ENCODE results near the gene ZNF213.

Gene ZNF213, protein sequence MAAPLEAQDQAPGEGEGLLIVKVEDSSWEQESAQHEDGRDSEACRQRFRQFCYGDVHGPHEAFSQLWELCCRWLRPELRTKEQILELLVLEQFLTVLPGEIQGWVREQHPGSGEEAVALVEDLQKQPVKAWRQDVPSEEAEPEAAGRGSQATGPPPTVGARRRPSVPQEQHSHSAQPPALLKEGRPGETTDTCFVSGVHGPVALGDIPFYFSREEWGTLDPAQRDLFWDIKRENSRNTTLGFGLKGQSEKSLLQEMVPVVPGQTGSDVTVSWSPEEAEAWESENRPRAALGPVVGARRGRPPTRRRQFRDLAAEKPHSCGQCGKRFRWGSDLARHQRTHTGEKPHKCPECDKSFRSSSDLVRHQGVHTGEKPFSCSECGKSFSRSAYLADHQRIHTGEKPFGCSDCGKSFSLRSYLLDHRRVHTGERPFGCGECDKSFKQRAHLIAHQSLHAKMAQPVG

DNA sequence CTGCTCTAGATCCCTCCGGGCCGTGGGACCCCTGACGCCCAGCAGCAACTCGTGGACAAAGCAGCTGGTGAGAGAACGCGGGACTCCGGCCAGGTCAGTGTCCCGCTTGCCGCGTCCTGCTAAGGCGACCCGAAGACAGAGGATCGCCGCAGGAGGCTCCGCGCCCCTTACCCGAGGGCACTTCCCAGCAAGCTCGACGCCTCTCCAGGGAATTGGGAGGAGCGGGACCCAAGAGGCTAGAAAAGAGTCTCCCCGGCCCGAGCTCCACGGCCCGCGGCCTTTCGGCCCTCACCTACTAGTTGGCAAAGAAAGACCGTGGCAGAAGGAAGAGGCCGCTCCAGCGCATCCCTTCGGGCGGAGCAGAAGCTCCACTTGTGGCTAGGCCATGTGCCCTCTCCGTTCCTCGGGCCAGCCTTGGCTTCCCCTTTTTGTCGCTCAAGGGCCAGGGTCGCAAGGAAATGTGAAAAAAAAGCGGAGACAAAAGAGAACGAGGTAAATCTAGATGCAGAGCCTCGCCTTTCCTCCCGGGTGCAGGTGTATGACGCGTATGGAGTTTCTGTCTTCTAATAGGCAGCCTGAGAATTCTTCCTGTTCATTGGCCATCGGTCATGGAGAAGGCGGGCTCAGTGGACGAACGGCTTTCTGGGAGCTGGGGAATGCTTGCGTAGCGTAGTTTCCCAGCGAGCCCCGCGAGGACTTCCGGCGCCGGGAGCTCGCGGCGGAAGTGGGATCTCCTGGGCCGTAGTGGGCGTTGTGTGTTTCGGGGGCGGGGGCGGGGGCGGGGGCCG, at the start of gene ZNF213:
TSS of gene ZNF213 (plus strand) at position 692 of the 788 bp plus-strand sequence. CDS start 2,252 bp downstream, outside the sequence.
- peak; percentile 94 for DNase-seq (ENCODE audit: extremely low spot score)
- ChIA-PET POLR2A (interaction anchor here (0.6 to 1.2 kb wide), 5 partner anchors 9 to 111 kb away, joined by 3 to 4 read pairs (median 3); no protein-coding TSS in a partner anchor), CTCF (interaction anchor here (0.9 to 14.2 kb wide), 8 partner anchors 9 to 104 kb away, joined by 3 to 246 read pairs (median 65); partner anchors contain the start of gene ZSCAN10)
- TF ChIP-seq, protein P1, sequence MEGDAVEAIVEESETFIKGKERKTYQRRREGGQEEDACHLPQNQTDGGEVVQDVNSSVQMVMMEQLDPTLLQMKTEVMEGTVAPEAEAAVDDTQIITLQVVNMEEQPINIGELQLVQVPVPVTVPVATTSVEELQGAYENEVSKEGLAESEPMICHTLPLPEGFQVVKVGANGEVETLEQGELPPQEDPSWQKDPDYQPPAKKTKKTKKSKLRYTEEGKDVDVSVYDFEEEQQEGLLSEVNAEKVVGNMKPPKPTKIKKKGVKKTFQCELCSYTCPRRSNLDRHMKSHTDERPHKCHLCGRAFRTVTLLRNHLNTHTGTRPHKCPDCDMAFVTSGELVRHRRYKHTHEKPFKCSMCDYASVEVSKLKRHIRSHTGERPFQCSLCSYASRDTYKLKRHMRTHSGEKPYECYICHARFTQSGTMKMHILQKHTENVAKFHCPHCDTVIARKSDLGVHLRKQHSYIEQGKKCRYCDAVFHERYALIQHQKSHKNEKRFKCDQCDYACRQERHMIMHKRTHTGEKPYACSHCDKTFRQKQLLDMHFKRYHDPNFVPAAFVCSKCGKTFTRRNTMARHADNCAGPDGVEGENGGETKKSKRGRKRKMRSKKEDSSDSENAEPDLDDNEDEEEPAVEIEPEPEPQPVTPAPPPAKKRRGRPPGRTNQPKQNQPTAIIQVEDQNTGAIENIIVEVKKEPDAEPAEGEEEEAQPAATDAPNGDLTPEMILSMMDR (IDR thresholded peaks at IDR 0.05; ENCODE audit: control extremely low read depth, extremely low read depth, low read depth, missing control alignments) = no peak

DNA sequence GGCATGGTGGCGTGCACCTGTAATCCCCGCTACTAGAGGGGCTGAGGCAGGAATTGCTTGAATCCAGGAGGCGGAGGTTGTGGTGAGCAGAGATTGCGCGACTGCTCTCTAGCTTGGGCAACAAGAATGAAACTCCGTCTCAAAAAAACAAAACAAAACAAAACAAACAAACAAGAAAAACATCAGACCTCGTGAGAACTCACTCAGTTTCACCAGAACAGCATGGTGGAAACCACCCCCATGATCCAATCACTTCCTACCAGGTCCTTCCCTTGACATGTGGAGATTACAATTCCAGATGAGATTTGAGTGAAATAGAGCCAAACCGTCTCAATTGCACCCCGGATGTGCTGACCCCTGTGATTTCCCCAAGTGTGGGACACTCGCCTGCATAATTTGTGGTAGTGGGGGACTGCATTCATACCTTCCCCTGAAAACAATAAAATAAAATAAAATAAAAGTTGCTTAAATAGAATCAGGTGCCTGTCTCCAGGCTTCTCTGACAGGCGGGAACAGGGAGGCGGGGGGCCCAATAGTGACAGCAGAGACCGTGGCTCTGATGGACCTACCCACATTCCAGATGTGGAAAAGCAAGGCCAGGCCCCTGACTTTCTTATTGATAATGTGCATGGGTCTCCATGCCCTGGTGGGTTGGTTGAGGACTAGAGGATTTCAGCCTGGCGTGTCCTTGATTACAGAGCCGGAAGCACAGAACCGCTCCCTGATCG, 48.8 kb upstream of the ZNF213 start:
- ChIA-PET POLR2A (no interaction called here), CTCF (interaction anchor here (1.6 to 3.5 kb wide), 2 partner anchors 11 to 43 kb away, joined by 4 to 31 read pairs; partner anchors contain the start of gene ZSCAN10)
- TF ChIP-seq, protein P1 (IDR thresholded peaks at IDR 0.05; ENCODE audit: control extremely low read depth, extremely low read depth, low read depth, missing control alignments) = no peak
- DNase-seq (ENCODE audit: extremely low spot score) = no peak

DNA sequence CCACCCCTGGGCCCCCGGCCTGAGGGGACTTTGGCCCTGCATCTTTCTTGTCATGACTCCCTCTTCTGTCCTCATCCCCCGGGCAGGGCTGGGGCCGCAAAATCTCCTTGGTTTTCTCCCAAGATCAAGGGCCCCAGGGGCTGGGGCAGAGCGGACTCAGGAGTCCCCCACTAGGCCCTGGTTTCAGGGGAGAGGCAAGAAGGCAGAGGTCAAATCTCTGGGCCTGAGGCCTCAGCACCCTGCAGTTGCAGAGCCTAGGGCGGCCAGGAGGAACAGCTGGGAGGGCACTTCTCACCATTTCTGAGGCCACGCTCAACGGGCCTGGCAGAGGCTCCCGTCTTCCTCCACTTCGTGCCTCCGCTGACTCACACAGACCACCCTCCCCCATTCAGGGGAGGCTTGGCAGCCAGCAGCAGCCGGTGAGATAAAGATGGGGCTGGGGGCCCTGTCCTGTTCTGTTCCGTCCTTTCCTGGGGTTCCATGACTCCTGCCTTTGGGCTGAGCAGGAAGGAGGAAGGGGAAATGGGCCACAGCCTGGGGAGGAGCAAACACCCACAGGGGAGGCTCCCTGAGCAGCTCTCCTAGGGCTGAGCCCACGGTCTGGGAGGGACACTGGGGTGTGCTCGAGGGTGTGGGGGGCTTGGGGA, 48.1 kb upstream of the ZNF213 start:
- POLR2A ChIA-PET = no interaction called here
- TF ChIP-seq, protein P1 (IDR thresholded peaks at IDR 0.05; ENCODE audit: control extremely low read depth, extremely low read depth, low read depth, missing control alignments) = no peak
- DNase-seq (ENCODE audit: extremely low spot score) = no peak
- CTCF ChIA-PET = interaction anchor here (0.9 to 3.5 kb wide), 10 partner anchors 10 to 55 kb away, joined by 3 to 31 read pairs (median 4); partner anchors contain the start of gene ZSCAN10

DNA sequence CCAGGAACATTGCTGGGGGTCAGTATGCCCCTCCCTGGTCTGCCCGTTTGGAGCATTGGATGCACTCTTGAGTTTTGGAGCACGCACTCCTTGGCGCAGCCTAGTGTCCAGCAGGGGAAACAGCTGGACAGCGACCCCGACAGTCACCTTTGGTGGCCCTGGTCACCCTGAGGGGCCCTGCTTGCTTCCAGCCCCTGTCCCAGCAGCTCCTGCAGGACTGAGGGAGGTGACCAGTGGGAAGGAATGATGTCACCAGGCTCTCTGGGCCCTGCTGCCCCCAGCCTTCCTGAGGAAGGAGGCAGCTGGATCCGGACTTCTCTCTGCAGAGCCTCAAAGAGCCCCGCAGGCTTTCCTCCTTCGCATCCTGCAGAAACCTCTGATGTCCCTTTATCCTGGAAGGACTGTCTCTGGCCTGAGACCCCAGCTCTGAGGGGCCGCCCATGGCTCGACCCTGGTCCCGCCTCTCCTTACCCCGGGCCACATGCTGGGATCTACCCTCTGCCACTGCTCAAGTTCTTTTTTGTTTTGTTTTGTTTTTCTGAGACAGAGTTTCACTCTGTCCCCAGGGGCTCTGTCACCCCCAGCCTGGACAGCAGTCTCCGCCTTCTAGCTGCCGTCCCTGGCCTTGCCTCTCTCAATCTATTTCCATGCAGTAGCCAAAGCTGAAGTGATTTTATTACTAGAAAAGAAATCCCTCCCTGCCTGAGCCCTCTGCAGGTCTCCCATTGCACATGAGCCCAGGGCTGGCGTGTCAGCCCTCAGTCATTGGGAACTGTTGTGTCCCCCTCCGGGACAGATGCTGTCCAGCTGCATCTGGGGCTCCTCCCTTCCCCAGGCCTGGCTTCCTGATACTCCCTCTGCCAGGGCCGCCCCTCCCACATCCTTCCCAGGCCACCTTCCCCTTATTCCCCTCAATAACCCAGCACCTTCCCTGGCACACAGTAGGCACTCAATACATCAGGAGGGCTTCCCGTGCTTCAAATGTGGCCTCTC, 47.3 kb upstream of the ZNF213 start:
- CTCF ChIA-PET = interaction anchor here (0.9 to 3.5 kb wide), 13 partner anchors 10 to 56 kb away, joined by 3 to 31 read pairs (median 4); partner anchors contain the start of gene ZSCAN10
- POLR2A ChIA-PET = no interaction called here
- TF ChIP-seq, protein P1 (IDR thresholded peaks at IDR 0.05; ENCODE audit: control extremely low read depth, extremely low read depth, low read depth, missing control alignments) = peak; percentile 46
- peak; percentile 28 for DNase-seq (ENCODE audit: extremely low spot score)

DNA sequence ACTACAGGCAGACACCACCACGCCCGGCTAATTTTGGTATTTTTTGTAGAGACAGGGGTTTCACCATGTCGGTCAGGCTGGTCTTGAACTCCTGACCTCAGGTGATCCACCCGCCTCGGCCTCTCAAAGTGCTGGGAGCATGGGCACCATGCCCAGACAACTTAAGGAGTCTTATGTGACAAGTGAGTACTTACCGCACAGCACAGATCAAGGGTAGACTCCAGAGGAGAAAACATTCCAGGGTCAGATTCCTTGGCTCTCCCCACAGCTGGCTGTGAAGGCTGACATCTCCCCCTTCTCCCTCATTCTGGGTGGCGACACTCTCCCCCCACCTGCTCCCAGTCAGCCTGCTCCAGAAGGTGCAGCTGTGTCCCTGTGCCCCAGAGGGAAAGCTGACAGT, 46.4 kb upstream of the ZNF213 start:
- ChIA-PET POLR2A (no interaction called here), CTCF (interaction anchor here (2.3 to 3.5 kb wide), 3 partner anchors 9 to 29 kb away, joined by 7 to 31 read pairs (median 10); partner anchors contain the start of gene ZSCAN10)
- TF ChIP-seq, protein P1 (IDR thresholded peaks at IDR 0.05; ENCODE audit: control extremely low read depth, extremely low read depth, low read depth, missing control alignments) = no peak
- no peak for DNase-seq (ENCODE audit: extremely low spot score)
